ENCODE data around the gene IGFBP3.

DNA sequence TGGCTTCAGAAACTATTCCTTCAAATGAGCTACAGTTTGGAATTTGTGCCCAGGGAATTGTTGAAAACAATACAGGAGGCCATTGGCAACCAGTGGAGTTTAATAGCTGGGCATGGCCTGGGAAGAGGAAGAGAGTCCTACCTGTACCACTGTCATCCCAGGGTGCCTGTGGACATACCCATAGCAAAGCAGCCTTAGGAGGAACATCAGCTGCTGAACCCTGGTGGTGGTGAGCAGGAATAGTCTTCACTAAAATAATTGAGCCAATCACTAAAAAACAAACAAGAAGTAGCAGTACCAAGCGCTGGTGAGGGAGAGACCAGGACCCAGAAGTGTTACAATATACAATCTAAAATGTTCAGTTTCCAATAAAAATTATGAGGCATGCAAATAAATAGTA is 18.3 kb downstream of the IGFBP3 start:
- TF ChIP-seq, protein P1, sequence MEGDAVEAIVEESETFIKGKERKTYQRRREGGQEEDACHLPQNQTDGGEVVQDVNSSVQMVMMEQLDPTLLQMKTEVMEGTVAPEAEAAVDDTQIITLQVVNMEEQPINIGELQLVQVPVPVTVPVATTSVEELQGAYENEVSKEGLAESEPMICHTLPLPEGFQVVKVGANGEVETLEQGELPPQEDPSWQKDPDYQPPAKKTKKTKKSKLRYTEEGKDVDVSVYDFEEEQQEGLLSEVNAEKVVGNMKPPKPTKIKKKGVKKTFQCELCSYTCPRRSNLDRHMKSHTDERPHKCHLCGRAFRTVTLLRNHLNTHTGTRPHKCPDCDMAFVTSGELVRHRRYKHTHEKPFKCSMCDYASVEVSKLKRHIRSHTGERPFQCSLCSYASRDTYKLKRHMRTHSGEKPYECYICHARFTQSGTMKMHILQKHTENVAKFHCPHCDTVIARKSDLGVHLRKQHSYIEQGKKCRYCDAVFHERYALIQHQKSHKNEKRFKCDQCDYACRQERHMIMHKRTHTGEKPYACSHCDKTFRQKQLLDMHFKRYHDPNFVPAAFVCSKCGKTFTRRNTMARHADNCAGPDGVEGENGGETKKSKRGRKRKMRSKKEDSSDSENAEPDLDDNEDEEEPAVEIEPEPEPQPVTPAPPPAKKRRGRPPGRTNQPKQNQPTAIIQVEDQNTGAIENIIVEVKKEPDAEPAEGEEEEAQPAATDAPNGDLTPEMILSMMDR (IDR thresholded peaks at IDR 0.05) = no peak
- no peak for TF ChIP-seq POLR2A (IDR thresholded peaks at IDR 0.05)
